ENCODE measurements around the gene MICAL3. TPM values are rescaled to one million over a fixed set of nuclear protein-coding genes. Genes with fewer than 3 reads are reported as not detected.

Gene MICAL3
- total RNA-seq, 1 donor from 2014 or later: 103 TPM

- Mint-ChIP-seq H3K9me3 (peaks cover 4% of the 10 kb centered on the region), H3K36me3 (peaks cover 3% of the 10 kb centered on the region), H3K4me1 (peaks cover 44% of the 10 kb centered on the region), H3K27me3 (ENCODE audit: low read depth) (no peaks in the 10 kb centered on the region), H3K4me3 (no peak overlapping the region), H3K27ac (peak overlapping the region; percentile 89)
- no peak for TF ChIP-seq CTCF (IDR thresholded peaks at IDR 0.05; ENCODE audit: unreplicated experiment)
- no peak for DNase-seq (ENCODE audit: low spot score in 2 of 2, unreplicated experiment in 2 of 2)
These were observed 51.8 kb downstream of the MICAL3 start for GRCh38 chr22:17972385-17973191.

- Mint-ChIP-seq H3K27ac (peak overlapping the region; percentile 89), H3K4me3 (no peak overlapping the region), H3K36me3 (no peaks in the 10 kb centered on the region), H3K27me3 (ENCODE audit: low read depth) (no peaks in the 10 kb centered on the region), H3K4me1 (peaks cover 47% of the 10 kb centered on the region), H3K9me3 (no peaks in the 10 kb centered on the region)
- DNase-seq (ENCODE audit: low spot score in 2 of 2, unreplicated experiment in 2 of 2): no peak
- TF ChIP-seq CTCF (IDR thresholded peaks at IDR 0.05; ENCODE audit: unreplicated experiment): no peak
These were observed 52.6 kb downstream of the MICAL3 start for GRCh38 chr22:17971711-17972110.

GRCh38 chr22:17970201-17970708, 54.1 kb downstream of the MICAL3 start:
- H3K27ac Mint-ChIP-seq: peak overlapping the region; percentile 82
- H3K9me3 Mint-ChIP-seq: no peaks in the 10 kb centered on the region
- peaks cover 51% of the 10 kb centered on the region for H3K4me1 Mint-ChIP-seq
- no peaks in the 10 kb centered on the region for H3K27me3 Mint-ChIP-seq (ENCODE audit: low read depth)
- H3K4me3 Mint-ChIP-seq: no peak overlapping the region
- TF ChIP-seq CTCF (IDR thresholded peaks at IDR 0.05; ENCODE audit: unreplicated experiment): no peak
- no peaks in the 10 kb centered on the region for H3K36me3 Mint-ChIP-seq
- no peak for DNase-seq (ENCODE audit: low spot score in 2 of 2, unreplicated experiment in 2 of 2)

- Mint-ChIP-seq H3K36me3 (no peaks in the 10 kb centered on the region), H3K4me3 (no peak overlapping the region), H3K27ac (peak overlapping the region; percentile 92), H3K27me3 (ENCODE audit: low read depth) (no peaks in the 10 kb centered on the region), H3K9me3 (no peaks in the 10 kb centered on the region), H3K4me1 (peaks cover 51% of the 10 kb centered on the region)
- no peak for TF ChIP-seq CTCF (IDR thresholded peaks at IDR 0.05; ENCODE audit: unreplicated experiment)
- DNase-seq (ENCODE audit: low spot score in 2 of 2, unreplicated experiment in 2 of 2): no peak
These were observed 54.7 kb downstream of the MICAL3 start for GRCh38 chr22:17969701-17970113.

- no peak for DNase-seq (ENCODE audit: low spot score in 2 of 2, unreplicated experiment in 2 of 2)
- Mint-ChIP-seq H3K36me3 (no peaks in the 10 kb centered on the region), H3K4me3 (no peak overlapping the region), H3K27ac (no peak overlapping the region), H3K4me1 (peaks cover 57% of the 10 kb centered on the region), H3K9me3 (no peaks in the 10 kb centered on the region), H3K27me3 (ENCODE audit: low read depth) (no peaks in the 10 kb centered on the region)
- TF ChIP-seq CTCF (IDR thresholded peaks at IDR 0.05; ENCODE audit: unreplicated experiment): no peak
These were observed 56.2 kb downstream of the MICAL3 start for GRCh38 chr22:17968126-17968525.

Data from mesothelial cell of epicardium (in vitro differentiated cells).